HepG2 (cell line): ENCODE data around the gene ARHGAP19. TPM values are rescaled to one million over a fixed set of nuclear protein-coding genes. Genes with fewer than 3 reads are reported as not detected.

Experiments used
- CHCHD3 ChIP-seq: sonication (generic); formaldehyde crosslinking; IDR thresholded peaks from 2 replicates; pipeline ENCODE4 v1.8.0; 2022; ENCODE audit warnings: mild to moderate bottlenecking, missing genetic modification reagents, moderate library complexity
- CHD4 ChIP-seq: fragments of 200-600 bp; sonication (generic); IDR thresholded peaks from 2 replicates; pipeline ENCODE4 v1.7.0; 2017; ENCODE audit warnings: mild to moderate bottlenecking, low read length, borderline replicate concordance
- MEF2D ChIP-seq: sonication (generic); formaldehyde crosslinking; IDR thresholded peaks from 2 replicates; pipeline ENCODE4 v1.5.1; 2020; ENCODE audit warnings: mild to moderate bottlenecking, missing genetic modification reagents
- MYPOP ChIP-seq: sonication (generic); formaldehyde crosslinking; IDR thresholded peaks from 2 replicates; pipeline ENCODE4 v1.8.1; 2023; ENCODE audit warnings: mild to moderate bottlenecking, moderate library complexity, missing genetic modification reagents
- NFE2L1 ChIP-seq: sonication (generic); formaldehyde crosslinking; IDR thresholded peaks from 2 replicates; pipeline ENCODE4 v1.4.0; 2020; ENCODE audit warnings: missing genetic modification reagents, mild to moderate bottlenecking, borderline replicate concordance
- NR1H2 ChIP-seq: sonication (generic); formaldehyde crosslinking; IDR thresholded peaks from 2 replicates; pipeline ENCODE4 v1.8.1; 2022; ENCODE audit warnings: low read depth, missing genetic modification reagents, borderline replicate concordance
- ONECUT2 ChIP-seq: sonication (generic); formaldehyde crosslinking; IDR thresholded peaks from 2 replicates; pipeline ENCODE4 v1.4.0; 2020; ENCODE audit warnings: missing genetic modification reagents
- PLRG1 ChIP-seq: fragments of 450-650 bp; conservative IDR thresholded peaks from 2 replicates; pipeline ENCODE4 v1.6.1; 2016
- PLSCR1 ChIP-seq: sonication (generic); formaldehyde crosslinking; IDR thresholded peaks from 2 replicates; pipeline ENCODE4 v1.5.0; 2020; ENCODE audit warnings: missing genetic modification reagents, mild to moderate bottlenecking, borderline replicate concordance
- RBAK ChIP-seq: sonication (generic); formaldehyde crosslinking; IDR thresholded peaks from 2 replicates; pipeline ENCODE4 v1.5.1; 2020; ENCODE audit warnings: mild to moderate bottlenecking, missing genetic modification reagents
- RFX3 ChIP-seq: IDR thresholded peaks from 2 replicates; pipeline ENCODE4 v1.6.1; 2016; ENCODE audit warnings: missing biosample characterization, missing genetic modification reagents
- TFE3 ChIP-seq: IDR thresholded peaks from 2 replicates; pipeline ENCODE4 v1.6.1; 2016
- THAP8 ChIP-seq: sonication (generic); formaldehyde crosslinking; IDR thresholded peaks from 2 replicates; pipeline ENCODE4 v1.5.1; 2020; ENCODE audit warnings: missing genetic modification reagents, mild to moderate bottlenecking, borderline replicate concordance
- ZMYM2 ChIP-seq: sonication (generic); formaldehyde crosslinking; IDR thresholded peaks from 2 replicates; pipeline ENCODE4 v1.8.0; 2022; ENCODE audit warnings: mild to moderate bottlenecking, missing genetic modification reagents
- ZMYM3 ChIP-seq: sonication (generic); formaldehyde crosslinking; IDR thresholded peaks from 2 replicates; pipeline ENCODE4 v1.5.1; 2020; ENCODE audit warnings: mild to moderate bottlenecking, missing genetic modification reagents
- ZNF136 ChIP-seq: sonication (generic); formaldehyde crosslinking; IDR thresholded peaks from 2 replicates; pipeline ENCODE4 v1.8.1; 2022; ENCODE audit warnings: low read depth, mild to moderate bottlenecking, moderate library complexity, missing genetic modification reagents
- ZNF24 ChIP-seq: fragments of 450-650 bp; IDR thresholded peaks from 2 replicates; pipeline ENCODE4 v1.6.1; 2017; ENCODE audit warnings: antibody characterized with exemption, mild to moderate bottlenecking
- ZNF256 ChIP-seq: sonication (generic); formaldehyde crosslinking; conservative IDR thresholded peaks from 2 replicates; pipeline ENCODE4 v1.4.0; 2020; ENCODE audit warnings: missing genetic modification reagents
- ZNF543 ChIP-seq: sonication (generic); formaldehyde crosslinking; IDR thresholded peaks from 2 replicates; pipeline ENCODE4 v1.4.0; 2020; ENCODE audit warnings: mild to moderate bottlenecking, missing genetic modification reagents
- ZNF558 ChIP-seq: sonication (generic); formaldehyde crosslinking; IDR thresholded peaks from 2 replicates; pipeline ENCODE4 v1.9.0; 2022; ENCODE audit warnings: mild to moderate bottlenecking, missing genetic modification reagents, borderline replicate concordance
- ZNF780A ChIP-seq: sonication (generic); formaldehyde crosslinking; IDR thresholded peaks from 2 replicates; pipeline ENCODE4 v1.8.0; 2022; ENCODE audit warnings: mild to moderate bottlenecking, missing genetic modification reagents, moderate library complexity
- ZSCAN5A ChIP-seq: sonication (generic); formaldehyde crosslinking; IDR thresholded peaks from 2 replicates; pipeline ENCODE4 v1.8.0; 2022; ENCODE audit warnings: mild to moderate bottlenecking, missing genetic modification reagents, borderline replicate concordance
- ZSCAN9 ChIP-seq: IDR thresholded peaks from 2 replicates; pipeline ENCODE4 v1.6.1; 2016; ENCODE audit warnings: borderline replicate concordance
- polyA plus RNA-seq, 8 experiments: library from polyadenylated mRNA; depleted of rRNA in 3 of 8; stranded (reverse) in 7 of 8; unstranded in 1 of 8; fragments of >200 nt; fragmentation: Illumina TruSeq in 4 of 8; extraction: Trizol in 4 of 8; gene quantifications; 2 replicates each; pipeline versions ENCODE4 v1.2.1 to v1.2.3, GENCODE V29; 2011 to 2016; ENCODE audit warnings: low read depth in 4 of 8, missing spikeins in 1 of 8, mixed read lengths in 1 of 8; ENCODE audit not compliant: insufficient read depth in 1 of 8
- total RNA-seq, 5 experiments: library from RNA; depleted of rRNA; stranded (reverse); fragments of >200 nt; fragmentation: Illumina TruSeq; extraction: Trizol; gene quantifications; 2 replicates each; pipeline ENCODE4 v1.2.3, GENCODE V29; 2016; ENCODE audit warnings: low read depth in 1 of 5

The ARHGAP19 gene
- total and polyA plus RNA-seq, 2 of the 13 experiments (the other 11 are each of a cell fraction or from before 2014, with no cell fraction given): 7.6 to 10.0 TPM

GRCh38 chr10:97327348-97328294 is 35.2 kb upstream of the ARHGAP19 start (continued):
- TF ChIP-seq ZNF256 (CRISPR knock-in tag) (no peak), TFE3 (CRISPR knock-in tag) (peak; percentile 64; the same call in 1 of the 2 replicates), ZNF558 (CRISPR knock-in tag) (no peak), ZNF780A (CRISPR knock-in tag) (no peak), CHCHD3 (CRISPR knock-in tag) (no peak), THAP8 (CRISPR knock-in tag) (no peak), ZSCAN5A (no peak), MEF2D (CRISPR knock-in tag) (peak; percentile 98), NFE2L1 (CRISPR knock-in tag) (no peak), ZSCAN9 (CRISPR knock-in tag) (peak; percentile 97), PLRG1 (no peak), RFX3 (CRISPR knock-in tag) (no peak), ZMYM2 (CRISPR knock-in tag) (peak; percentile 79; the same call in 1 of the 2 replicates), ZNF543 (CRISPR knock-in tag) (no peak; the same call in 1 of the 2 replicates), ZNF136 (CRISPR knock-in tag) (peak; percentile 45; the same call in 1 of the 2 replicates), ZNF24 (no peak), MYPOP (CRISPR knock-in tag) (peak; percentile 78), ZMYM3 (CRISPR knock-in tag) (peak; percentile 82; the same call in 1 of the 2 replicates), RBAK (CRISPR knock-in tag) (peak; percentile 37; the same call in 1 of the 2 replicates), NR1H2 (CRISPR knock-in tag) (no peak), CHD4 (no peak; the same call in 1 of the 2 replicates), ONECUT2 (CRISPR knock-in tag) (peak; percentile 76), PLSCR1 (CRISPR knock-in tag) (no peak)
